Measurements from ENCODE around the gene SIGLEC8. TPM values are rescaled to one million over a fixed set of nuclear protein-coding genes. Genes with fewer than 3 reads are reported as not detected.

SIGLEC8 gene
- polyA plus RNA-seq, 1 donor from 2014 or later, result not detected

DNA sequence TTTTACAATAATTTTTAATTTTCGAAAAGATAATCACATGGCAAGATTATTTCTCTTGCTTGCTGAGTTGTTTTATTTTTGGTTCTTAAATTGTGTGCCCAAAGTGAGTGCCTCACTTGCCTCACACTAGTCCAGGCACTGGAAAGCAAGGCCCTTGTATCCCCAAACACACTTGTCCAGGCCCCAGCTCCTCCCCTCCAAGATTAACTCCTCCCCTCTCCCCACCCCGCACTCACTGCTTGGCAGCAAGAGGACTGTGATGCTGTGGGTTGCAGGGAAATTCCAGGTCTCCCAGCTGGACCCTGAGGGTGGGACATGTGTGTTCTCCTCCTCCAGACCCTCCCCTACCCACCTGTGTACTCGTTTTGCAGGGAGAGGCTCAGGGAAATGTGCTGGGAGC is 39.4 kb upstream of the SIGLEC8 start:
- no peaks in the 10 kb centered on the region for H3K79me2 ChIP-seq (replicated peaks; ENCODE audit: insufficient read depth, low read length)
- no peak overlapping the region for H2AFZ ChIP-seq (ENCODE audit: low read depth, low read length)
- H3K4me3 ChIP-seq (ENCODE audit: low read length), result no peak overlapping the region
- H3K27me3 ChIP-seq (ENCODE audit: insufficient read depth, low read depth, low read length), result no peaks in the 10 kb centered on the region
- no peak overlapping the region for H3K27ac ChIP-seq (ENCODE audit: low read length)
- TF ChIP-seq TAF1 (IDR thresholded peaks at IDR 0.05; ENCODE audit: low read depth), result no peak
- no peak for TF ChIP-seq RAD21 (conservative IDR thresholded peaks at IDR 0.05)
- TF ChIP-seq EZH2 (IDR thresholded peaks at IDR 0.05; ENCODE audit: borderline replicate concordance, insufficient read depth, low read length, poor library complexity, severe bottlenecking), result no peak
- TF ChIP-seq POLR2AphosphoS5 (IDR thresholded peaks at IDR 0.05), result no peak
- no peak for TF ChIP-seq MXI1 (conservative IDR thresholded peaks at IDR 0.05; ENCODE audit: poor library complexity, severe bottlenecking)
- no peak overlapping the region for H3K4me2 ChIP-seq (ENCODE audit: low read length)
- no peaks in the 10 kb centered on the region for H3K36me3 ChIP-seq (ENCODE audit: insufficient read depth, low read length)
- H4K20me1 ChIP-seq (ENCODE audit: insufficient read depth), result no peaks in the 10 kb centered on the region
- no peaks in the 10 kb centered on the region for H3K9me2 ChIP-seq (ENCODE audit: insufficient read depth, low read length)
- no peak overlapping the region for H3K9ac ChIP-seq (ENCODE audit: low read length)
- H3K9me3 ChIP-seq (ENCODE audit: low read length), result no peaks in the 10 kb centered on the region
- H3F3A ChIP-seq (ENCODE audit: insufficient read depth, low read length, poor library complexity, severe bottlenecking), result no peaks in the 10 kb centered on the region

DNA sequence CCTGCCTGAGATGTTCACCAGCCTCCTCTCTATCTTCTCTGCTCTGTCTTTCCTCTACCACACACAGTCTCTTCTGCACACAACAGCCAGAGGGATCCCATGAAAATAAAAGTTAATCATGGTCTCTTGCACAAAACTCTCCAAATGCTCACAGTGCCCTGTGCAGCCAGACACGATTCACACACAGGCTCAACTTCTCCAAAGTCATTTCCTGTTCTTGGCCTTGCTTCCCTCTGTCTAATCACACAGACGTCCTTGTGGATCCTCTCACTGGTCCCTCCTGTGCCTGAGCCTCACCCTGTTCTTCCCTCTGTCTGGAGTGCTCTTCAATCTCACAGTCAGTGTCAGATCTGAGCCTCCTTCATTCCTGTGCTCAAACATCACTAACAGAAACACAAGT is 35.5 kb upstream of the SIGLEC8 start:
- Histone ChIP-seq H3K27me3 (ENCODE audit: insufficient read depth, low read depth, low read length) (no peaks in the 10 kb centered on the region), H3K9me2 (ENCODE audit: insufficient read depth, low read length) (no peaks in the 10 kb centered on the region), H3K4me3 (ENCODE audit: low read length) (no peak overlapping the region), H3K79me2 (replicated peaks; ENCODE audit: insufficient read depth, low read length) (no peaks in the 10 kb centered on the region), H3K9me3 (ENCODE audit: low read length) (no peaks in the 10 kb centered on the region), H3F3A (ENCODE audit: insufficient read depth, low read length, poor library complexity, severe bottlenecking) (no peaks in the 10 kb centered on the region), H3K27ac (ENCODE audit: low read length) (no peak overlapping the region), H4K20me1 (ENCODE audit: insufficient read depth) (no peaks in the 10 kb centered on the region), H3K4me2 (ENCODE audit: low read length) (no peak overlapping the region), H3K9ac (ENCODE audit: low read length) (no peak overlapping the region), H2AFZ (ENCODE audit: low read depth, low read length) (no peak overlapping the region), H3K36me3 (ENCODE audit: insufficient read depth, low read length) (no peaks in the 10 kb centered on the region)
- no peak for TF ChIP-seq EP300 (conservative IDR thresholded peaks at IDR 0.05; ENCODE audit: poor library complexity, severe bottlenecking)
- TF ChIP-seq MXI1 (conservative IDR thresholded peaks at IDR 0.05; ENCODE audit: poor library complexity, severe bottlenecking), result no peak
- TF ChIP-seq POLR2AphosphoS5 (IDR thresholded peaks at IDR 0.05), result no peak
- TF ChIP-seq, protein P1, sequence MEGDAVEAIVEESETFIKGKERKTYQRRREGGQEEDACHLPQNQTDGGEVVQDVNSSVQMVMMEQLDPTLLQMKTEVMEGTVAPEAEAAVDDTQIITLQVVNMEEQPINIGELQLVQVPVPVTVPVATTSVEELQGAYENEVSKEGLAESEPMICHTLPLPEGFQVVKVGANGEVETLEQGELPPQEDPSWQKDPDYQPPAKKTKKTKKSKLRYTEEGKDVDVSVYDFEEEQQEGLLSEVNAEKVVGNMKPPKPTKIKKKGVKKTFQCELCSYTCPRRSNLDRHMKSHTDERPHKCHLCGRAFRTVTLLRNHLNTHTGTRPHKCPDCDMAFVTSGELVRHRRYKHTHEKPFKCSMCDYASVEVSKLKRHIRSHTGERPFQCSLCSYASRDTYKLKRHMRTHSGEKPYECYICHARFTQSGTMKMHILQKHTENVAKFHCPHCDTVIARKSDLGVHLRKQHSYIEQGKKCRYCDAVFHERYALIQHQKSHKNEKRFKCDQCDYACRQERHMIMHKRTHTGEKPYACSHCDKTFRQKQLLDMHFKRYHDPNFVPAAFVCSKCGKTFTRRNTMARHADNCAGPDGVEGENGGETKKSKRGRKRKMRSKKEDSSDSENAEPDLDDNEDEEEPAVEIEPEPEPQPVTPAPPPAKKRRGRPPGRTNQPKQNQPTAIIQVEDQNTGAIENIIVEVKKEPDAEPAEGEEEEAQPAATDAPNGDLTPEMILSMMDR (IDR thresholded peaks at IDR 0.05; ENCODE audit: poor library complexity, severe bottlenecking), result no peak
- no peak for TF ChIP-seq EZH2 (IDR thresholded peaks at IDR 0.05; ENCODE audit: borderline replicate concordance, insufficient read depth, low read length, poor library complexity, severe bottlenecking)
- TF ChIP-seq SMC3 (conservative IDR thresholded peaks at IDR 0.05; ENCODE audit: poor library complexity), result no peak
- TF ChIP-seq TAF1 (IDR thresholded peaks at IDR 0.05; ENCODE audit: low read depth), result no peak
- TF ChIP-seq, protein P2, sequence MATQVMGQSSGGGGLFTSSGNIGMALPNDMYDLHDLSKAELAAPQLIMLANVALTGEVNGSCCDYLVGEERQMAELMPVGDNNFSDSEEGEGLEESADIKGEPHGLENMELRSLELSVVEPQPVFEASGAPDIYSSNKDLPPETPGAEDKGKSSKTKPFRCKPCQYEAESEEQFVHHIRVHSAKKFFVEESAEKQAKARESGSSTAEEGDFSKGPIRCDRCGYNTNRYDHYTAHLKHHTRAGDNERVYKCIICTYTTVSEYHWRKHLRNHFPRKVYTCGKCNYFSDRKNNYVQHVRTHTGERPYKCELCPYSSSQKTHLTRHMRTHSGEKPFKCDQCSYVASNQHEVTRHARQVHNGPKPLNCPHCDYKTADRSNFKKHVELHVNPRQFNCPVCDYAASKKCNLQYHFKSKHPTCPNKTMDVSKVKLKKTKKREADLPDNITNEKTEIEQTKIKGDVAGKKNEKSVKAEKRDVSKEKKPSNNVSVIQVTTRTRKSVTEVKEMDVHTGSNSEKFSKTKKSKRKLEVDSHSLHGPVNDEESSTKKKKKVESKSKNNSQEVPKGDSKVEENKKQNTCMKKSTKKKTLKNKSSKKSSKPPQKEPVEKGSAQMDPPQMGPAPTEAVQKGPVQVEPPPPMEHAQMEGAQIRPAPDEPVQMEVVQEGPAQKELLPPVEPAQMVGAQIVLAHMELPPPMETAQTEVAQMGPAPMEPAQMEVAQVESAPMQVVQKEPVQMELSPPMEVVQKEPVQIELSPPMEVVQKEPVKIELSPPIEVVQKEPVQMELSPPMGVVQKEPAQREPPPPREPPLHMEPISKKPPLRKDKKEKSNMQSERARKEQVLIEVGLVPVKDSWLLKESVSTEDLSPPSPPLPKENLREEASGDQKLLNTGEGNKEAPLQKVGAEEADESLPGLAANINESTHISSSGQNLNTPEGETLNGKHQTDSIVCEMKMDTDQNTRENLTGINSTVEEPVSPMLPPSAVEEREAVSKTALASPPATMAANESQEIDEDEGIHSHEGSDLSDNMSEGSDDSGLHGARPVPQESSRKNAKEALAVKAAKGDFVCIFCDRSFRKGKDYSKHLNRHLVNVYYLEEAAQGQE (IDR thresholded peaks at IDR 0.05; ENCODE audit: borderline replicate concordance), result no peak
- no peak for TF ChIP-seq RAD21 (conservative IDR thresholded peaks at IDR 0.05)

Measured in neural cell (in vitro differentiated cells).